Coronary artery (tissue), 2 donors: Measurements from ENCODE around the gene FBRSL1.

ENCODE experiments used
- DNase-seq: peaks from one replicate; pipeline ENCODE4 v3.0.0-alpha.2; 2017; ENCODE audit warnings: low spot score
- H3K27ac ChIP-seq, 2 donors: fragments of 200-600 bp; sonication (generic); one replicate each; pipeline ENCODE4 v1.5.1; 2016 to 2019
- H3K4me3 ChIP-seq: fragments of 200-600 bp; sonication (generic); 2 replicates; pipeline ENCODE4 v1.5.1; 2016; ENCODE audit warnings: mild to moderate bottlenecking, moderate library complexity
- TF ChIP-seq, protein P1 (sequence below): fragments of 200-600 bp; sonication (generic); IDR thresholded peaks from one replicate; pipeline ENCODE4 v1.5.1; 2019; ENCODE audit warnings: antibody characterized with exemption

FBRSL1 gene

DNA sequence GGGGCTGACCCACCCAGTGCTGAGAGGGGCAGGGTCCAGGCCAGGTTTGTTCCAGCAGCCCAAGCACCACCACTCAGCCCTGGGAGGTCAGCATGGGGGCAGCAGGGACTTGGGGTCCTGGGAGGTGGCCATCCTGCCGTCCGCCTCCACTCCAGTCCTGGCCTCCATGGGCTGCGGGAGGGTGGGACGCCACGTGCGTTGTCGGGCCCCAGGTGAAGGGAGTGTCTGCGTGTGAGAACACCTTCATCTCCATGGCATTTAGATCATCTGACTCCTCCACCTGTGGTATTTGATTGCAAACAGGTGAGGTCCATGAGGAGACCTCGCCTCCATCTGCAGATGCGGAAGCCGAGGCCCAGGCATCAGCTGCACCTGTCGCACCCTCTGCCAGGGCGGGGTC lies 44.1 kb downstream of the FBRSL1 start:
- TF ChIP-seq, protein P1, sequence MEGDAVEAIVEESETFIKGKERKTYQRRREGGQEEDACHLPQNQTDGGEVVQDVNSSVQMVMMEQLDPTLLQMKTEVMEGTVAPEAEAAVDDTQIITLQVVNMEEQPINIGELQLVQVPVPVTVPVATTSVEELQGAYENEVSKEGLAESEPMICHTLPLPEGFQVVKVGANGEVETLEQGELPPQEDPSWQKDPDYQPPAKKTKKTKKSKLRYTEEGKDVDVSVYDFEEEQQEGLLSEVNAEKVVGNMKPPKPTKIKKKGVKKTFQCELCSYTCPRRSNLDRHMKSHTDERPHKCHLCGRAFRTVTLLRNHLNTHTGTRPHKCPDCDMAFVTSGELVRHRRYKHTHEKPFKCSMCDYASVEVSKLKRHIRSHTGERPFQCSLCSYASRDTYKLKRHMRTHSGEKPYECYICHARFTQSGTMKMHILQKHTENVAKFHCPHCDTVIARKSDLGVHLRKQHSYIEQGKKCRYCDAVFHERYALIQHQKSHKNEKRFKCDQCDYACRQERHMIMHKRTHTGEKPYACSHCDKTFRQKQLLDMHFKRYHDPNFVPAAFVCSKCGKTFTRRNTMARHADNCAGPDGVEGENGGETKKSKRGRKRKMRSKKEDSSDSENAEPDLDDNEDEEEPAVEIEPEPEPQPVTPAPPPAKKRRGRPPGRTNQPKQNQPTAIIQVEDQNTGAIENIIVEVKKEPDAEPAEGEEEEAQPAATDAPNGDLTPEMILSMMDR = no peak
- H3K4me3 ChIP-seq = no peak overlapping the region
- H3K27ac ChIP-seq = no peak overlapping the region
- no peak for DNase-seq

DNA sequence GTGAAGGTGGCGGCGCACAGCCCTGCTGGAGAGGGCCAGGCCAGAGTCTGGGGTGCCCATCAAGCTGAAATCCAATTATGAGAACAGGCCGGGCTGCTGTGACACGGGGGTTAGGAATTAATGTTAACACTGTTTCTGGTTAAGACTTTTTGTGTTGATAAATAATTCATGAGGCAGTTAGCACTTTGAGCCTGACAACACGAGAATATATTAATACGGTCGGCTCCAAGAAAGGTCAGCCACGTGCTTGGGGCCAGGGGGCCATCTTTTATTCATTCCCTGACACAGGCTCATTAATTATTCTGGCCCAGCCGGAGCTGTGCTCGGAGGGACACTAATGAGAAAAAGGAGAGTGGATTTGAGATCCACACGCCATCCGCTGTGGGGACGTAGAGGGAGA lies 45.1 kb downstream of the FBRSL1 start:
- H3K27ac ChIP-seq = no peak overlapping the region
- no peak for DNase-seq
- H3K4me3 ChIP-seq = no peak overlapping the region
- TF ChIP-seq, protein P1 = no peak

DNA sequence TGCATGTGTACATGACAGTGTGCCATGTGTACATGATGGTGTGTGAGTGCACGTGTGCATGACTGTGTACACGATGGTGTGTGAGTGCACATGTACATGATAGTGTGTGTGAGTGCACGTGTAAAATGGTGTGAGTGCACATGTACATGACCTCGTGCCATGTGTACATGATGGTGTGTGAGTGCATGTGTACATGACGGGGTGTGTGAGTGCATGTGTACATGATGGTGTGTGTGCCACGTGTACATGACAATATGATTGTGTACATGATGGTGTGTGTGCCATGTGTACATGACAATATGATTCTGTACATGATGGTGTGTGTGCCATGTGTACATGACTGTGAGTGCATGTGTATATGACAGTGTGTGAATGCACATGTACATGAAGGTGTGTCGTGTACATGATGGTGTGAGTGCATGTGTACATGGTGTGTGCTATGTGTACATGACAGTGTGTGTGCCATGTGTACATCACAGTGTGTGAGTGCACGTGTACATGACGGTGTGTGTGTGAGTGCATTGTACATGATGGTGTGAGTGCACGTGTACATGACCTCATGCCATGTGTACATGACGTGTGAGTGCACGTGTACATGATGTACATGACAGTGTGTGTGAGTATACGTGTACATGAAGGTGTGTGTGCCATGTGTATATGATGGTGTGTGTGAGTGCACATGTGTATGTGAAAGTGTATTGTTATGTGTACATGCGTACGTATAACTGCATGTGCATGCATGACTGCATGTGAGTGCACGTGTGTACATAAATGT lies 46.3 kb downstream of the FBRSL1 start:
- H3K4me3 ChIP-seq = no peak overlapping the region
- TF ChIP-seq, protein P1 = no peak
- DNase-seq = no peak
- H3K27ac ChIP-seq = no peak overlapping the region

DNA sequence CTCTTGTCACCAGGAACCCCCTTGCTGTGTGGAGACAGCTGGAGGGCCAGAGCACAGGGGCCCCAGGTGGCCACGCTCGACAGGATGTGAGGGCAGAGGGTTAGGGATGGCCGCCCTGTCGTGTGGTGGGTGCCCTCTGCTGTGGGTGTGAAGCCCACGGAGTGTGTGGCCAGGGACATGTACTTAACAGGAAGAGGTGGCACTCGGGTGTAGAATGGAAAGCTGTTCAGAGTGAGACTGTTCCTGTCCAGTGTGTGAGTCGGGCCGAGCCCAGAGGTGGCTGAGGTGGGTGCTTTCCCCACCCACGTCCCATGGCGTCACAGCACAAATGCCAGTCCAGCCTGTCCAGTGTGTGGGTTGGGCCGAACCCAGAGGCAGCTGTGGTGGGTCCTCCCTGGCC lies 47.1 kb downstream of the FBRSL1 start:
- no peak overlapping the region for H3K4me3 ChIP-seq
- TF ChIP-seq, protein P1 = no peak
- no peak for DNase-seq
- H3K27ac ChIP-seq = no peak overlapping the region

DNA sequence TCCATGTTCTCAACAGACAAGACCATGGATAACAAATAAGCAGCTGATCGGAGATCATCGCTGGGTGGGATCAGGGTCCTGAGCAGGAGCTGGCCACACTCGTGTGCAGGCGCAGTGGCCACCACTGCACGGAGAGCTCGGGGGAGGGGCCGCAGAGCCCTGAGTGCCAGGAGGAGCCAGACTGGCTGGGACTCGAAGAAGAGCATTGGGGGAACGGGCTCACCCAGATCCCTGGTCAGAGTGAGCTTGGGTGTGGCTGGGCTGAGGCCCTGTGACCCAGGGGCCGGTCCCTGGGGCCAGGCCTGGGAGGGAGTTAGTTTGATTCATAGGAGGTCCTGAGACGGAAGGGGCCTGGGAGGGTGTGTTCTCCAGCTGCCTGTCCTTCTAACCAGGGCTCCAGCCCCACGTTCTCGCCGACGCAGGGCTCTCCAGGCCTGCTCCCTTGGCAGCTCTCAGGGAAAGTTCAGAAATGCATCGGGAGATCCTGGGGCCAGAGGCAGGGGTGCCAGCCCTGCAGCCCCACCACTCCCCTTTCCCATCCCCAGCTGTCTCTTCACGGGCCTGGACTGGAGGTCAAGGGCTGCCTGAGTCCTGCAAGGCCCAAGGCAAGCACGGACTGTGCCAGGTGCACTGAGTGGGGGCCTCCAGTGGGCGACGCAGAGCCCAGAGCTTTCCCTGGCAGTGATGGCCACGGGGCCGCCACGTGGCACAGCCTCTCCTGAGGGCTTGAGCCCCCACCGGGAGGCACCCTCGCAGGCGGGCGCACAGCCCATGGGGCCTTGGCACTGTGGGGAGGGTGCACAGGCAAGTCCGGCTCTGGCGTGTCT lies 48.1 kb downstream of the FBRSL1 start:
- Histone ChIP-seq H3K27ac (no peak overlapping the region), H3K4me3 (no peak overlapping the region)
- DNase-seq = no peak
- TF ChIP-seq, protein P1 = no peak

DNA sequence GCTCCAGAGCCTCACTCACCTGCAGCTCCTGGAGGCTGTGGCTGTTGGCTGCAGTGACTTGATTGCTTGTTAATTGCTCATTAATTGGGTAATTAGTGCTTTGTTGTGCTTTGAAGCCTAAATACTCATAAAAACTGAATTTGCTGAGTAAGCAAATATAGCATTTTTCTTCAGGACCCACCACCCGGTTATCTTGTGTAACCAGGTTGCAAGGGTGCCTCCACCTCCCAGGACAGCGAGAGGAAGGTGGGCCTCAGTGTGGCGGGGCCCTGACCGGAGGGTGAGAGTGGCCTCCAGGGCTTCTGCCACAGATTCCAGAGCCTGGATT lies 48.7 kb downstream of the FBRSL1 start:
- DNase-seq = no peak
- H3K27ac ChIP-seq = no peak overlapping the region
- TF ChIP-seq, protein P1 = no peak

More for the DNA sequence above, 48.7 kb downstream of the FBRSL1 start:
- no peak overlapping the region for H3K4me3 ChIP-seq
